OCI-LY7 (cell line): ENCODE measurements around the gene ESAM. TPM values are rescaled to one million over a fixed set of nuclear protein-coding genes. Genes with fewer than 3 reads are reported as not detected.
A peak's percentile ranks its signal among the peaks of the same experiment; 100 is the strongest.

Experiments used
- BruUV-seq: library from RNA; stranded (reverse); fragments of 400-500 nt; replicated peaks from 2 replicates; lab custom pipeline; 2021; lab: Mats Ljungman, UMichigan
- CTCF ChIA-PET: fragments of 300-600 bp; sonication (Branson Sonifier 250); formaldehyde crosslinking; loops from one replicate; lab custom pipeline; 2022; ENCODE audit warnings: antibody characterized with exemption; ENCODE audit not compliant: unreplicated experiment; lab: Charles Lee
- POLR2A ChIA-PET: fragments of 300-600 bp; sonication (Branson Sonifier 250); formaldehyde crosslinking; loops from one replicate; lab custom pipeline; 2022; ENCODE audit warnings: antibody characterized with exemption; lab: Charles Lee
- DNase-seq: peaks from one replicate; pipeline ENCODE4 v3.0.0-alpha.2; 2015; ENCODE audit warnings: low spot score
- H2AFZ ChIP-seq: fragments of 200-600 bp; sonication (generic), shearing (Covaris generic); 2 replicates; pipeline ENCODE4 v1.6.1; 2014; ENCODE audit warnings: mild to moderate bottlenecking, antibody characterized with exemption, low read length, moderate library complexity
- H3K27ac ChIP-seq: fragments of 200-600 bp; sonication (generic); 2 replicates; pipeline ENCODE4 v1.5.1; 2014; ENCODE audit warnings: mixed run types, low read depth, mild to moderate bottlenecking, moderate library complexity, low read length, inconsistent platforms; ENCODE audit not compliant: poor library complexity, severe bottlenecking
- H3K36me3 ChIP-seq: fragments of 200-600 bp; sonication (generic); 2 replicates; pipeline ENCODE4 v1.6.1; 2014; ENCODE audit warnings: mild to moderate bottlenecking, antibody characterized with exemption, low read length, moderate library complexity, mixed read lengths; ENCODE audit not compliant: insufficient read depth
- H3K4me1 ChIP-seq: fragments of 200-600 bp; sonication (generic); 2 replicates; pipeline ENCODE4 v1.5.1; 2014; ENCODE audit warnings: mild to moderate bottlenecking, low read length; ENCODE audit not compliant: insufficient read depth, poor library complexity, severe bottlenecking
- H3K4me2 ChIP-seq: fragments of 200-600 bp; sonication (generic); 2 replicates; pipeline ENCODE4 v1.6.1; 2014; ENCODE audit warnings: mild to moderate bottlenecking, low read length
- H3K4me3 ChIP-seq: fragments of 200-600 bp; sonication (generic); 2 replicates; pipeline ENCODE4 v1.5.1; 2014; ENCODE audit warnings: mild to moderate bottlenecking, low read depth, low read length; ENCODE audit not compliant: poor library complexity, severe bottlenecking
- H3K79me2 ChIP-seq: fragments of 200-600 bp; sonication (generic); 2 replicates; pipeline ENCODE4 v1.6.1; 2016; ENCODE audit warnings: low read depth, mild to moderate bottlenecking, low read length, moderate library complexity, mixed read lengths; ENCODE audit not compliant: insufficient read depth
- H3K9me2 ChIP-seq: fragments of 200-600 bp; sonication (generic); 2 replicates; pipeline ENCODE4 v1.6.1; 2016; ENCODE audit warnings: mild to moderate bottlenecking, low read length, mixed read lengths; ENCODE audit not compliant: insufficient read depth
- H3K9me3 ChIP-seq: fragments of 200-600 bp; sonication (generic); 2 replicates; pipeline ENCODE4 v1.6.1; 2014; ENCODE audit warnings: mild to moderate bottlenecking, mixed run types, low read length, mixed read lengths
- H4K20me1 ChIP-seq: fragments of 200-600 bp; sonication (generic); 2 replicates; pipeline ENCODE4 v1.6.1; 2014; ENCODE audit warnings: mild to moderate bottlenecking, antibody characterized with exemption, low read length, moderate library complexity, mixed read lengths; ENCODE audit not compliant: insufficient read depth
- EZH2phosphoT487 ChIP-seq: fragments of 200-600 bp; sonication (generic); IDR thresholded peaks from 2 replicates; pipeline ENCODE4 v1.6.1; 2018; ENCODE audit warnings: low read depth, borderline replicate concordance, mild to moderate bottlenecking, mixed run types, antibody characterized with exemption, low read length, moderate library complexity, mixed read lengths
- intact Hi-C: fragments of 100-400 bp; cut with micrococcal nuclease; formaldehyde crosslinking; loops from one replicate; pipeline ENCODE4 v1.10.0; 2022; ENCODE audit not compliant: unreplicated experiment
- total RNA-seq, 2 experiments: library from RNA; depleted of rRNA in 1 of 2; stranded (reverse); fragments of >200 nt in 1 of 2; shearing (Covaris generic) in 1 of 2; gene quantifications; 2 replicates each; pipeline ENCODE4 v1.2.3, GENCODE V29; 2014 to 2022
- TF ChIP-seq, protein P1 (sequence below): fragments of 200-600 bp; sonication (generic); conservative IDR thresholded peaks from 2 replicates; pipeline ENCODE4 v1.5.1; 2014; ENCODE audit warnings: mild to moderate bottlenecking, antibody characterized with exemption, low read length, moderate library complexity, mixed read lengths

Gene ESAM
- total RNA-seq, 2 experiments from 2014 or later: 0.35 to 0.49 TPM

DNA sequence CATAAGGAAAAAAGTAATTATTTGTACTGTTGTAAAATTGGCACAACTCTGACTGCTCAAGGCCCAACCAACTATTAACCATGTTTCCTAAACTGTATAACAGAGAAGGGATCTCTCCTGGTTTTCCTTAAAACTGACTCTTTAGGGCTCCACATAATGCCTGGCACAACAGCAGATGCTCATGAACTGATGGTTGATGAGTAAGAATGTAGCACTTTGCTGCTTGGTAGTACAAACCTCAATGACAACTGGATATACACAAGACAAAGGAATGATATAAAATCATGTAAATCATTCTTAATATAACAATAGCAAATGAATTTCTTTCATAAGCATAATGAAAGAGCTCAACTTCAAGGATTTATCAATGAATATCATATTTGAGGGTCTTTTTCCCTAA, 26.4 kb upstream of the ESAM start:
- H3K9me2 ChIP-seq: no peaks in the 10 kb centered on the region
- no peak overlapping the region for H3K27ac ChIP-seq
- CTCF ChIA-PET: no interaction called here
- H3K79me2 ChIP-seq: peaks cover 34% of the 10 kb centered on the region
- BruUV-seq: no TSS peak
- peaks cover 8% of the 10 kb centered on the region for H3K4me1 ChIP-seq
- intact Hi-C loops: no loop called here
- H3K4me2 ChIP-seq: no peak overlapping the region
- DNase-seq: no peak
- H3K4me3 ChIP-seq: no peak overlapping the region
- H4K20me1 ChIP-seq: 0 out of 2 replicates have a peak, but pooled peaks cover 19% of the 10 kb centered on the region
- no peak overlapping the region for H2AFZ ChIP-seq
- POLR2A ChIA-PET: interaction anchor here (1.0 kb wide), 1 partner anchor 10 kb away, joined by 8 read pairs; no protein-coding TSS in a partner anchor
- H3K9me3 ChIP-seq: no peaks in the 10 kb centered on the region
- TF ChIP-seq, protein P1, sequence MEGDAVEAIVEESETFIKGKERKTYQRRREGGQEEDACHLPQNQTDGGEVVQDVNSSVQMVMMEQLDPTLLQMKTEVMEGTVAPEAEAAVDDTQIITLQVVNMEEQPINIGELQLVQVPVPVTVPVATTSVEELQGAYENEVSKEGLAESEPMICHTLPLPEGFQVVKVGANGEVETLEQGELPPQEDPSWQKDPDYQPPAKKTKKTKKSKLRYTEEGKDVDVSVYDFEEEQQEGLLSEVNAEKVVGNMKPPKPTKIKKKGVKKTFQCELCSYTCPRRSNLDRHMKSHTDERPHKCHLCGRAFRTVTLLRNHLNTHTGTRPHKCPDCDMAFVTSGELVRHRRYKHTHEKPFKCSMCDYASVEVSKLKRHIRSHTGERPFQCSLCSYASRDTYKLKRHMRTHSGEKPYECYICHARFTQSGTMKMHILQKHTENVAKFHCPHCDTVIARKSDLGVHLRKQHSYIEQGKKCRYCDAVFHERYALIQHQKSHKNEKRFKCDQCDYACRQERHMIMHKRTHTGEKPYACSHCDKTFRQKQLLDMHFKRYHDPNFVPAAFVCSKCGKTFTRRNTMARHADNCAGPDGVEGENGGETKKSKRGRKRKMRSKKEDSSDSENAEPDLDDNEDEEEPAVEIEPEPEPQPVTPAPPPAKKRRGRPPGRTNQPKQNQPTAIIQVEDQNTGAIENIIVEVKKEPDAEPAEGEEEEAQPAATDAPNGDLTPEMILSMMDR: no peak
- TF ChIP-seq EZH2phosphoT487: no peak
- no peaks in the 10 kb centered on the region for H3K36me3 ChIP-seq

DNA sequence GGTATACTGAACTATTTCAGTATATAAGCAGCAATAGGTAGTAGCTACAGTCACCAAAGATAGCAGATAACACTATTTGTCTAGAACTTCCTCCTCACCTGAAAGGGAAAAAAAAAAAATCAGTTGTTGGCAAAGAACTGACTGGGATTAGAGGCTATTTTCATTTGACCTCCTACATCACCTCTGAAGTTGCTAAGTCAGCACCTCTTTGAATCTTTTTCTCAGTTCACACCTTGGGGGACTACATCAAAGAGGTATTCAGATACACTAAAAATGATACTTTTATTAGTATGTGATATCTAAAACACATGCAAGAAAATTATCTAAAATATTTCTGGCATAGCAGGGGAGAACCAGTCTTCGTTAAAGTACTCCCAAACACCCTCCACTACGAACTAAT, 22.0 kb upstream of the ESAM start:
- POLR2A ChIA-PET: interaction anchor here (1.4 kb wide), 1 partner anchor 15 kb away, joined by 3 read pairs; no protein-coding TSS in a partner anchor
- Histone ChIP-seq H3K9me2 (no peaks in the 10 kb centered on the region), H4K20me1 (no peaks in the 10 kb centered on the region), H3K9me3 (no peaks in the 10 kb centered on the region), H3K27ac (no peak overlapping the region), H2AFZ (no peak overlapping the region), H3K79me2 (peaks cover 13% of the 10 kb centered on the region), H3K36me3 (no peaks in the 10 kb centered on the region; the same call in 1 of the 2 replicates), H3K4me1 (no peaks in the 10 kb centered on the region), H3K4me2 (no peak overlapping the region), H3K4me3 (no peak overlapping the region)
- no peak for TF ChIP-seq EZH2phosphoT487
- TF ChIP-seq, protein P1: no peak
- CTCF ChIA-PET: no interaction called here
- no peak for DNase-seq
- intact Hi-C loops: no loop called here
- BruUV-seq: TSS peak; percentile 12

DNA sequence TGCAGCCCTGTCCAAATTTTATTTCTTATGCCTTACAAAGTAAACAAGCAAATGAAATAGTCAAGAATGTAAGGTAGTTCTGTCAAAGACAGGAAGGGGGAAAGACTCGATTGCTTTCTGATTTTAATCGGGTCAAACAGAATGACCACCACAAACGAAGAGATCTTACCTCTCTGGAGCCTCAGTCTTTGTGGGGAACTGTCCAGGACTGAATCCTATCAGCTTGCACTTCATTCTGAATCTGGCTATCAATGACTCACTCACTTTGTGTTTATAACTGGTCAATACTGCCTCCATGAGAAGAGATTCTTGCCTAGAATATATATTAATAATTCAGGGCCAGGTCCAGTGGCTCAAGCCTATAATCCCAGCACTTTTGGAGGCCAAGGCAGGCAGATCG, 20.9 kb upstream of the ESAM start:
- H3K79me2 ChIP-seq: peaks cover 4% of the 10 kb centered on the region
- H4K20me1 ChIP-seq: no peaks in the 10 kb centered on the region
- no peak overlapping the region for H3K4me2 ChIP-seq
- TF ChIP-seq EZH2phosphoT487: no peak
- TF ChIP-seq, protein P1: no peak
- no peak overlapping the region for H3K27ac ChIP-seq
- no TSS peak for BruUV-seq
- intact Hi-C loops: no loop called here
- H3K9me2 ChIP-seq: no peaks in the 10 kb centered on the region
- H3K9me3 ChIP-seq: no peaks in the 10 kb centered on the region
- peaks cover 4% of the 10 kb centered on the region for H3K36me3 ChIP-seq
- H3K4me3 ChIP-seq: no peak overlapping the region
- ChIA-PET CTCF (no interaction called here), POLR2A (interaction anchor here (0.5 to 1.4 kb wide), 3 partner anchors 11 to 128 kb away, joined by 3 read pairs; no protein-coding TSS in a partner anchor)
- H3K4me1 ChIP-seq: no peaks in the 10 kb centered on the region
- DNase-seq: no peak
- H2AFZ ChIP-seq: no peak overlapping the region
